OCI-LY3 (cell line): ENCODE measurements around the gene CLDN5.
"Not testable (repeated sequence)": the region's sequence is repeated elsewhere in the genome, so short reads cannot be mapped to it uniquely, and the experiment has no call there.

ENCODE experiments used
- H2AFZ ChIP-seq: fragments of 200-600, 300-600 bp; shearing (Covaris generic); 2 replicates; pipeline ENCODE4 v1.6.0; 2014; ENCODE audit warnings: antibody characterized with exemption, low read depth, low read length
- H3K27ac ChIP-seq: fragments of 200-600, 300-600 bp; sonication (generic); 2 replicates; pipeline ENCODE4 v1.5.1; 2014; ENCODE audit warnings: mild to moderate bottlenecking, low read length, moderate library complexity, mixed read lengths
- H3K27me3 ChIP-seq: fragments of 200-600, 300-600 bp; sonication (generic); 2 replicates; pipeline ENCODE4 v1.6.1; 2014; ENCODE audit warnings: low read depth, low read length, mixed read lengths
- H3K36me3 ChIP-seq: fragments of 200-600, 300-600 bp; sonication (generic); replicated peaks from 2 replicates; pipeline ENCODE3; 2014; ENCODE audit warnings: low read depth, low read length, mixed read lengths
- H3K4me1 ChIP-seq: fragments of 300-600, 200-600 bp; sonication (generic); 2 replicates; pipeline ENCODE4 v1.6.1; 2014; ENCODE audit warnings: low read length, mixed read lengths
- H3K4me2 ChIP-seq: fragments of 200-600, 300-600 bp; sonication (generic); 2 replicates; pipeline ENCODE4 v1.6.1; 2014; ENCODE audit warnings: low read length, mixed read lengths
- H3K4me3 ChIP-seq: fragments of 300-600, 200-600 bp; sonication (generic); 2 replicates; pipeline ENCODE4 v1.5.1; 2014; ENCODE audit warnings: antibody characterized with exemption, mild to moderate bottlenecking, low read length, moderate library complexity
- H3K79me2 ChIP-seq: fragments of 300-600, 200-600 bp; shearing (Covaris generic); 2 replicates; pipeline ENCODE4 v1.6.1; 2014; ENCODE audit warnings: mild to moderate bottlenecking, low read length, mixed read lengths
- H3K9ac ChIP-seq: fragments of 300-600, 200-600 bp; shearing (Covaris generic); 2 replicates; pipeline ENCODE4 v1.6.0; 2014; ENCODE audit warnings: mild to moderate bottlenecking, low read length, moderate library complexity
- H3K9me3 ChIP-seq: fragments of 200-600, 300-600 bp; shearing (Covaris generic); 2 replicates; pipeline ENCODE4 v1.6.1; 2014; ENCODE audit warnings: low read length, mixed read lengths; ENCODE audit not compliant: insufficient read depth
- H4K20me1 ChIP-seq: fragments of 200-600, 300-600 bp; sonication (generic); 2 replicates; pipeline ENCODE4 v1.6.1; 2016; ENCODE audit warnings: low read length, mixed read lengths; ENCODE audit not compliant: insufficient read depth
- EZH2phosphoT487 ChIP-seq: fragments of 200-600 bp; shearing (Covaris generic); IDR thresholded peaks from 2 replicates; pipeline ENCODE4 v1.6.1; 2018; ENCODE audit warnings: antibody characterized with exemption, mixed run types, low read depth
- TF ChIP-seq, protein P1 (sequence below): fragments of 200-600, 300-600 bp; sonication (generic); IDR thresholded peaks from 2 replicates; pipeline ENCODE4 v1.5.1; 2014; ENCODE audit warnings: antibody characterized with exemption, low read length, low read depth

Gene CLDN5

DNA sequence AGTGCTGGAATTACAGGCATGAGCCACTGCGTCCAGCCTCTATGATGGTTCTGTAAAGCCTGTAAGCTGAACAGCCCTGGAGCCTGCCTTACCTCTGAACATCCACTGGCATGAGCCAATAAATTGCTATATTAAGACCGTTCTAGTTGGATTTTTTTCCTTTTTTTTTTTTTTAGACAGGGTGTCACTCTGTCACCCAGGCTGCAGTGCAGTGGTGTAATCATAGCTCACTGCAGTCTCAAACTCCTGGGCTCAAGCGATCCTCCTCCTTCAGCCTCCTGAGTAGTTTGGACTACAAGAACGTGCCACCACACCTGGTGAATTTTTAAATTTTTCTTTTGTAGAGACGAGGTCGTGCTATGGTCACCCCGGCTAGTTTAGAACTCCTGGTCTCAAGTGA lies 26.2 kb upstream of the CLDN5 start:
- Histone ChIP-seq H3K4me1 (no peaks in the 10 kb centered on the region), H3K36me3 (no peaks in the 10 kb centered on the region), H3K4me3 (no peak overlapping the region), H4K20me1 (no peaks in the 10 kb centered on the region), H2AFZ (no peak overlapping the region), H3K27ac (no peak overlapping the region), H3K27me3 (peaks cover 15% of the 10 kb centered on the region), H3K9me3 (0 out of 2 replicates have a peak, but pooled peaks cover 4% of the 10 kb centered on the region), H3K4me2 (no peak overlapping the region), H3K9ac (no peak overlapping the region), H3K79me2 (no peaks in the 10 kb centered on the region)
- TF ChIP-seq EZH2phosphoT487 = no peak
- TF ChIP-seq, protein P1, sequence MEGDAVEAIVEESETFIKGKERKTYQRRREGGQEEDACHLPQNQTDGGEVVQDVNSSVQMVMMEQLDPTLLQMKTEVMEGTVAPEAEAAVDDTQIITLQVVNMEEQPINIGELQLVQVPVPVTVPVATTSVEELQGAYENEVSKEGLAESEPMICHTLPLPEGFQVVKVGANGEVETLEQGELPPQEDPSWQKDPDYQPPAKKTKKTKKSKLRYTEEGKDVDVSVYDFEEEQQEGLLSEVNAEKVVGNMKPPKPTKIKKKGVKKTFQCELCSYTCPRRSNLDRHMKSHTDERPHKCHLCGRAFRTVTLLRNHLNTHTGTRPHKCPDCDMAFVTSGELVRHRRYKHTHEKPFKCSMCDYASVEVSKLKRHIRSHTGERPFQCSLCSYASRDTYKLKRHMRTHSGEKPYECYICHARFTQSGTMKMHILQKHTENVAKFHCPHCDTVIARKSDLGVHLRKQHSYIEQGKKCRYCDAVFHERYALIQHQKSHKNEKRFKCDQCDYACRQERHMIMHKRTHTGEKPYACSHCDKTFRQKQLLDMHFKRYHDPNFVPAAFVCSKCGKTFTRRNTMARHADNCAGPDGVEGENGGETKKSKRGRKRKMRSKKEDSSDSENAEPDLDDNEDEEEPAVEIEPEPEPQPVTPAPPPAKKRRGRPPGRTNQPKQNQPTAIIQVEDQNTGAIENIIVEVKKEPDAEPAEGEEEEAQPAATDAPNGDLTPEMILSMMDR = no peak

DNA sequence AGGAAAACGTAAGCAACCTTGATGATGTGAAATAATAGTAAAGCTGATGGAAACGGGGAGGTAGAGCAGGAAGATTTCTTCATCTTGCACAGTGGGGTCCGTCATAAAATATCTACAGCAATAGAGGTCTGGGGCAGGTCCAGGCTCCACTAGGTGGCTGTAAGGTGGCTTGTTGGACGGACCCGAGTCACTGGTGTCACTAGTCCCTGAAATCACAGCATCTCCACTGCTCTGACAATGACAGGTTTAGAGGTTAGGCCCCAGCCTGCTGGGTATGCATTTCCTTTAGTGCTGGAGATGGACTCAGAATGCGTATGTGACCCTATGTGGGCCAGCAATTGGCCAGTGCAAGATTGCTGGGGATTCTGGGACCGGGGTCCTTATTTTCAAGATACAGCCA lies 25.2 kb upstream of the CLDN5 start:
- Histone ChIP-seq H3K4me3 (no peak overlapping the region), H3K4me1 (no peaks in the 10 kb centered on the region), H3K27me3 (peaks cover 19% of the 10 kb centered on the region), H3K79me2 (no peaks in the 10 kb centered on the region), H3K4me2 (no peak overlapping the region), H3K27ac (no peak overlapping the region), H3K9me3 (0 out of 2 replicates have a peak, but pooled peaks cover 4% of the 10 kb centered on the region), H3K36me3 (no peaks in the 10 kb centered on the region), H4K20me1 (no peaks in the 10 kb centered on the region), H2AFZ (no peak overlapping the region), H3K9ac (no peak overlapping the region)
- TF ChIP-seq, protein P1 = no peak
- TF ChIP-seq EZH2phosphoT487 = no peak

DNA sequence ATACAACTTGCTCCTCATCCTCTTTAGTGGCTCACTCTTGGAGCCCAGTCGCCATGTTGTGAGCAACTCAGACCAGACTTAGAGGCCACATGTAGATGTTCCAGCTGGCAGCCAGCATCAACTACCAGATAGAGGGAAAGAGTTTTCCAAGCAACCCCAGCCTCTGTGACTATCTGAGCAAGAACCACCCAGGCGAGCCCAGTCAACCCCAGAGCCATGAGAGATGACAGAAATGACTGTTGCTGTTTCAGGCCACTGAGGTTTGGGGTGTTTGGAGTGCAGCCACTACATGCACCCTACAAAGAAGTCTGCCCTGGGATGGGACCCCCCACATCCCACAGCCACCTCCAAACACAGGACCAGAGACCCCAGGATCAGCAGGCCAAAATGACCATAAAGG lies 24.8 kb upstream of the CLDN5 start:
- Histone ChIP-seq H3K36me3 (no peaks in the 10 kb centered on the region), H2AFZ (no peak overlapping the region), H3K4me3 (no peak overlapping the region), H3K9ac (no peak overlapping the region), H3K4me1 (no peaks in the 10 kb centered on the region), H3K9me3 (0 out of 2 replicates have a peak, but pooled peaks cover 4% of the 10 kb centered on the region), H3K27me3 (peaks cover 22% of the 10 kb centered on the region), H3K27ac (no peak overlapping the region), H3K4me2 (no peak overlapping the region), H4K20me1 (no peaks in the 10 kb centered on the region), H3K79me2 (no peaks in the 10 kb centered on the region)
- no peak for TF ChIP-seq EZH2phosphoT487
- TF ChIP-seq, protein P1 = no peak

DNA sequence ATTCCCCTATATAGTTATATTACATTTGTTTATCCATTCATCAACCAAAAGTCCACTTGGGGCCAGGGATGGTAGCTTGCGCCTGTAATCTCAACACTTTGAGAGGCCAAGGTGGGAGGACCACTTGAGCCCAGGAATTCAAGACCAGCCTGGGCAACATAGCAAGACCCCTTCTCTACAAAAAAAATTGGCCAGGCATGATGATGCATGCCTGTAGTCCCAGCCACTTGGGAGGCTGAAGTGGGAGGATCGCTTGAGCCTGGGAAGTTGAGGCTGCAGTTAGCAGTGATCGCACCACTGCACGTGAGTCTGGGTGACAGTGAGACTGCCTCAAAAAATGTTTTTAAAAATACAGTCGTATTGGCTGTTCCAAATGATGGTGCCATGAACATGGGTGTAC lies 24.2 kb upstream of the CLDN5 start:
- H2AFZ ChIP-seq, H3K4me3 ChIP-seq, H3K4me1 ChIP-seq, H3K4me2 ChIP-seq, H3K27ac ChIP-seq, H3K9ac ChIP-seq, H3K9me3 ChIP-seq, H4K20me1 ChIP-seq, H3K79me2 ChIP-seq, H3K36me3 ChIP-seq: not testable (repeated sequence)
- peaks cover 23% of the 10 kb centered on the region for H3K27me3 ChIP-seq

DNA sequence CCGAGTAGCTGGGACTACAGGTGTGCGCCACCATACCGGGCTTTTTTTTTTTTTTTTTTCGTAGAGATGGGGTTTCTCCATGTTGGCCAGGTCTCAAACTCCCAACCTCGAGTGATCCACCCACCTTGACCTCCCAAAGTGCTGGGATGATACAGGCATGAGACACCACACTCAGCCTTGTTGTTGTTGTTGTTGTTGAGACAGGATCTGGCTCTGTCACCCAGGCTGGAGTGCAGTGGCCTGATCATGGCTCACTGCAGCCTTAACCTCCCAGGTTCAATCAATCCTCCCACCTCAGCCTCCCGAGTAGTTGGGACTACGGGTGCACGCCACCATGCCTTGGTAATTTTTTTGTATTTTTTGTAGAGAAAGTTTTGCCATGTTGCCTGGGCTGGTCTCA lies 23.4 kb upstream of the CLDN5 start:
- H3K4me3 ChIP-seq = no peak overlapping the region
- H3K9me3 ChIP-seq = no peaks in the 10 kb centered on the region
- H3K9ac ChIP-seq = no peak overlapping the region
- H3K27ac ChIP-seq = no peak overlapping the region
- H2AFZ ChIP-seq = no peak overlapping the region
- H3K79me2 ChIP-seq = no peaks in the 10 kb centered on the region
- no peaks in the 10 kb centered on the region for H4K20me1 ChIP-seq
- peaks cover 19% of the 10 kb centered on the region for H3K27me3 ChIP-seq
- H3K4me1 ChIP-seq = no peaks in the 10 kb centered on the region
- TF ChIP-seq EZH2phosphoT487 = no peak
- TF ChIP-seq, protein P1 = no peak
- H3K36me3 ChIP-seq = no peaks in the 10 kb centered on the region
- H3K4me2 ChIP-seq = no peak overlapping the region
